HG03039 (cell line): Measurements from ENCODE around the gene CCDC88C.
"Not testable (repeated sequence)": the region's sequence is repeated elsewhere in the genome, so short reads cannot be mapped to it uniquely, and the experiment has no call there.

Source experiments
- ATAC-seq: cut with Tn5 transposase; IDR thresholded peaks from one replicate; pipeline ENCODE4 v1.9.1; 2021; ENCODE audit warnings: mild to moderate bottlenecking, moderate library complexity; ENCODE audit not compliant: unreplicated experiment

CCDC88C gene

GRCh38 chr14:91418387-91419043, 895 bp upstream of the CCDC88C start:
- no peak for ATAC-seq

DNA sequence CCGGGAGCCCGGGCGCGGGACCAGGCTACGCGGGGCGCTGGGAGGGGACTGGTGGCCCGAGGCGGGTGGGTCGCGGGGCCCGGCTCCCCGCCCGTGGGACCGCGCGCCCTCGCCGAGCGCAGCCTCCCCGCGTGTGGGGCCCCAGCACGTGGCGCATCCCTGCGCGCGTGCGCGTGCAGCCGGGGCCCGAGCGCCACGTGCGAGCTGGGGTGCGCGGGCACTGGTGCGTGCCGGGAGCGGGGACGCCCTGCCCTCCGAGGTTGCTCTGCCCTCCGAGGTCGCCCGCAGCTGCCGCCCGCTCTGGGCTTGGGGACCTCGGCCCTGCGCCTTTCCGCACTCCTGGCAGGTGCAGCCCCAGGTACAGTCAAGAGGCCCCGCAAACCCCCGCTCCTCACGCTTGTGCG, 365 bp upstream of the CCDC88C start:
- ATAC-seq, result peak; percentile 34

- no peak for ATAC-seq
Observed at GRCh38 chr14:91416744-91417119, 888 bp downstream of the CCDC88C start.

GRCh38 chr14:91415794-91416743, 1.6 kb downstream of the CCDC88C start:
- ATAC-seq, result peak; percentile 31

GRCh38 chr14:91414475-91414833, 3.2 kb downstream of the CCDC88C start:
- no peak for ATAC-seq

DNA sequence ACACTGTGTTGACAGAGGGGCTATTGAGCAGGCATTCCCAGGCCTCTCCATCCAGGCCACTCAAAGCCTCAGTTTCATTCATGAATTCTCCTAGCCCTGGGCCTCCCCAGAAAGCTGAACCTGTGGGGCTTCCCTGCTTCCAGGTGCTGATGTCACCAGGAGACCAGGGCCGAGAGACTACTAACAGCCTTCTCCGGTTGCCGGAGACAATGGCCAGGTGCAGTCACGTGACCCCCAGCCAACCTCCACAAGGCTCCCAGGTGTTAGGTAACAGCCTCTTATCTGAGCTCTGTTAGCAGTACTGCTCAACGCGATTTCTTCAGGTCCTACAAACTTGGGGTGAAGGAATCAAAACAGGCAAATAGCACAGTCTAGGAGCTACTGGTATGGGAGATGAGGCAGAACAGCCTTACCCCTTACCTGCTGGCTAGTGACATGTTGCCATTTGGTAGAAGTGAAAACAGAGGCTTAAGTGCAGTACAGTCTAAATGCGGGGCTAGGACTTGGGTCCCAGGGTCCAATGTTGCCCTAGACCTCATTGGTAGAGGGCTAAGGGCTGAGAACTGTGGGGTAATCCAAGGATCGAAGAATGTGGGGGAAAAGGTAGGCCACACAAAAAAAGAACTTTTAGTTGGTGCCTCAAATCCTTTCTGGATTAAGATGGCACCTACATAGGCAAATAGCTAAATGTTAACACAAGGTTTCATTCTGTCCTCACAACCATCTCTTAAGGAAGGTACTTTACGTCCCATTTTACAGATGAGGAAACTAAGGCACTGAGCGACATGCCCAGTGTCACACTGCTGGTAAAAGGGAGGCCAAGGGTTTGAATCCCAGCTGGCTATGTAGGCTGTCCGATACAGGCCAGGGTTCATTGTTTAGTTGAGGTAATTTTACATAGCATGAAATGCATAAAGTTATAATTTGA, 3.8 kb downstream of the CCDC88C start:
- no peak for ATAC-seq

DNA sequence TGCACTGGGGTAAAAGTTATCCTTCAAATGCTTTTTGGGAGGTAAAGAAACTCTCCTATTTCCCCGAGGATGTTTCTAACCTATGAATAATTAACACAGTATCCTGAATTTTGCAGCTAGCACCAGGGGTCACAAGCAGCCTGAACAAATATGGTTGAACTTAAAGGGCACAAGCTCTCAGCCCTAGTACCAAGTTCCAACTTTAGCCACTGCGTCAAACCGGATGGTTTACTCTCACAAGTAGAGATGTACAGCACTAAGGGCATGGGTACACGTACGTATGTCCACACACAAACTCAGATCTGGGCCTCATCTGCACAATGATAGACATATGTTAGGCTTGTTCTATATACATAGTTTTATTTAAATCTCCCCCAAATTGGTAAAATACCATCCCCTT, 4.7 kb downstream of the CCDC88C start:
- ATAC-seq, result no peak

DNA sequence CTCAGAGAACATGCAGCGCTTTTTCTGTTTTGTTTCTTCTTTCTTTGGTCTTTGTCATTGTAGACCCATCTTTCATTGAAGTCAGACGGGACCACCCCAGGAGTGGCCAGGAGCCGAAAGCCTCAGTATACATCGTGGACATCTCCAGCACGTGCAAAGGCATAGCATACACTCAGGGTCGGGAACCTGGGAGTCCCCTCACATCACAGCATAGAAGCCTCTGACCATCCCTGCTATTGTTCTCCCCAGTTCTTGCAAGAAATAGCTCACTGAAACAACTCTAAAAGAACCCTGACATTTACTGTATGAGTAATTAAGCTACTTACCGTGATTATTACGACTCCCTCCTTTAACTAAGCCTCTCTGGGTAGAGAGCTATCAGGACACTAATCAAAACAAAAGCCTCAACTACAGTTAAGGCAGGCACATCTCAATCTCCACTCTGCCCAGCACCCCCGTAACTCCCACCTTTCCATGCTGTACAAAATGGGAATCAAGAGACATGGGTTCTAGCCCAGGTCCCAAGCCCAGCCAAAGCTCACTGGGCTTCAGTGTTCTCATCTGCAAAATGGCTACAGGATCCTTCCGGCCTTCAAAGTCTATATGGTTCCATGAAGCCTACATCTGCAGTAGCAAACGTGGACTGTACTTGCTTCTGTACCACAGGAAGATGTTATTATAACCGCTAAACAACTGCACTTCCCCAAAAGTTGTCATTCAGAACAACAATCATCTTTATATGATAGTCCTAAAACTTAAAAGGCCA, 6.7 kb downstream of the CCDC88C start:
- ATAC-seq, result no peak

DNA sequence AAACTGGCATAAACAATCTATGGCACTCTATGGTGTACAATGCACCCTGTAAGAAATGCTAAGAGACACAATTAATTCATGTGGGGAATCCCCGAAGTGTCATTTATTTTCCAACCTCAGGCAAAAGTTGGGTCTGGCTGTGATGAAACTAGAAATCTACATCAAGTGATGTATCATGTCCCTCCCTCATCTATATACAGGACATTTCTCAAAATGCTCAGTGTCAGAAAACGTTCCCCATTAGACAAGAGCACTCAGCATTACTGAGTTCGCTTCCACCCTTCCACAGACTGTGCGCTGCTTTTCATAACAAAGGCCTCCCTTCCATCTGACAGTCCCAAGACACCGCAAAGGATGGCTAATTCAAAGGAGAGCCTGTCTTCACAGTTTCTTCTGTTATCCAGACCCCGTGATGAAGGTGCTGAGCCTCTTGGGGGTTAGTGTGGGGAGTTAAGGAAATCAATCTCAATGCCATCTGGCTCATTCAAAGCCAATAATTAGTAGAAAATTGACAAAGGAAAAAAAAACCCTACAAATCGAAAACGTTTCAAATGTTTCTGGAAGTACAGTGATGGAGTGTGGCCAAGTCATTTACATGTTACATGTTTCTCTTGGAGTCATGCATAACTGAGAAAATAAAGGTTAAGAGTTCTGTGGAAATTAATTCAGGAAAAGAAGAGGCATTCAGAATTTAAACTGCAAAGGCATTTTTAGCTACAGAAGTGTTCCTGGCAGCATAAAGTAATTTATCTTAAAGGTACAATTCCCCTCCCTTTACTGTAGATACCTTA, 7.5 kb downstream of the CCDC88C start:
- ATAC-seq, result no peak

GRCh38 chr14:91409240-91409639, 8.4 kb downstream of the CCDC88C start:
- not testable (repeated sequence) for ATAC-seq

- no peak for ATAC-seq
Observed at GRCh38 chr14:91406982-91407381, 10.6 kb downstream of the CCDC88C start.

- ATAC-seq, result no peak
Observed at GRCh38 chr14:91406451-91406850, 11.2 kb downstream of the CCDC88C start.

DNA sequence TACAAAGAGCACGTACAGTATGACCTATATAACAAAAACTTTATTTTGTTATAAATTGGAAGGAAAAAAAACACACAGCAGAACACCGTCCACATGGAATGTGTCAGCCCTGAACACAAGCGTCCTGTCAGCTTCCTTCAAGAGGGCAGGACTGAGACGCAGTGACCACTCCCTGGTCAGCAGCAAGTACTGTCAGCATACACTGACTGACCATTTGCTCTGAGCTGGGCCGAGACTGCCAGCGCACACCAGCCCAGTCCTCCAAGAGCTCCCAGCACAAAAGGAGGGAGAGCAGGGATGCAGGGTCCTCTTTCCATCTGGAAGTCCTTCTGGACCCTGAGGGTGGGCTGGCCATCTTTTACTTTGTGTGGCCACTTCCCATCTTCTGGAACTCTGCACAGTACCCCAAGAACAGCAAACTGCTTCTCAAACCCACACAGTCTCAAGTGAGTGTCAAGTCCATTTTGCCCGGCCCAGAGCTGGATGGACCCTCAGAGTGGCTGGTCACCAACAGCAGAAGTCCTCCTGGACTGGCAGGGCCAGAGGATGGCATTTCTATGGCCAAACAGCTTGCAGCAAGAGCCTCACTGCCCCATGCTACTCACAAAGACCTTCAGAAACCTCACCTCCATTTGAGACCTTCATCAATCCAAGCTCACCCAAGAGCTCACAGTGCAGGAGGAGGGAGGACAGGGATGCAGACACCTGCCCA, 11.7 kb downstream of the CCDC88C start:
- no peak for ATAC-seq

- ATAC-seq, result no peak
Observed at GRCh38 chr14:91405241-91405721, 12.3 kb downstream of the CCDC88C start.

- no peak for ATAC-seq
Observed at GRCh38 chr14:91402771-91403600, 14.6 kb downstream of the CCDC88C start.

DNA sequence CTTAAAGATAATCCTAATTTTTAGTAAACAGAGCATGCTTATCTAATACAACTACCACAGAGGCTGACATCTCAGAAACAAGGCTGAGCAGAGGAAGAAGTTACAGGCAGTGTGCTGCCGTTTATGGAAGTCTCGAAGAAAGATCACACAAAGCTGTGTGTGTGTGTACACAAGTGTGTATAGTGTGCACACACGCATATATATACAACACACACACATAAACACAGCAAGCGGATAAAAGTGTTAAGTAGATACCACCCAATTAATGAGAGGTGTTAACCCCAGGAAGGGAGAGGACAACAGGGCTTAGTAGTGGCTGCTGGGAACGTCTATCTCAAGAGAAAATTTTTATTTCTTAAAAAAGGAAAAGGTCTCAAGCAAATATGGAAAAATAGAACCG, 15.3 kb downstream of the CCDC88C start:
- no peak for ATAC-seq

- no peak for ATAC-seq
Observed at GRCh38 chr14:91401751-91402150, 15.9 kb downstream of the CCDC88C start.

DNA sequence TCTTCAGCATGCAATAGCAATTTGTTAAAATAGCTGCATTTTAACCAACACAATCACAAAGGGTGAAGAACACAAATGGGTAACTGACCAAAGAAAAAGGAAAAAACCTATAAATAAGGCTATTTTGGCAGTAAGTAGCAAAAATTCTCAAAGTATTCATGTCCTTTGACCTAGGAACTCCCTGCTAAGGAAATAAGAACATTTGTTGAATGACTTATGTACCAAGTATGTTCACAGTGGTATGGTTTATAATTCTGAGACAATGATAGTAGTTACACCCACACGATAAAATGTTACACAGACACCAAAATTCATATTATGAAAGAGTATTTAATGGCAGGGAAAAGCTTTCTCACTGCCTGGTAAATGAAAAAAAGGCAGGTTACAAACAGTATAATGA, 16.9 kb downstream of the CCDC88C start:
- ATAC-seq, result no peak
